ENCODE results near the gene CCDC148. TPM values are rescaled to one million over a fixed set of nuclear protein-coding genes. Genes with fewer than 3 reads are reported as not detected.

CCDC148 gene
- total RNA-seq, 1 donor, result 0.72 TPM

GRCh38 chr2:158405341-158405740 is 51.2 kb downstream of the CCDC148 start:
- H3K4me3 ChIP-seq (ENCODE audit: low read depth, low read length), result no peak overlapping the region
- DNase-seq (ENCODE audit: low read depth), result no peak
- TF ChIP-seq, protein P1, sequence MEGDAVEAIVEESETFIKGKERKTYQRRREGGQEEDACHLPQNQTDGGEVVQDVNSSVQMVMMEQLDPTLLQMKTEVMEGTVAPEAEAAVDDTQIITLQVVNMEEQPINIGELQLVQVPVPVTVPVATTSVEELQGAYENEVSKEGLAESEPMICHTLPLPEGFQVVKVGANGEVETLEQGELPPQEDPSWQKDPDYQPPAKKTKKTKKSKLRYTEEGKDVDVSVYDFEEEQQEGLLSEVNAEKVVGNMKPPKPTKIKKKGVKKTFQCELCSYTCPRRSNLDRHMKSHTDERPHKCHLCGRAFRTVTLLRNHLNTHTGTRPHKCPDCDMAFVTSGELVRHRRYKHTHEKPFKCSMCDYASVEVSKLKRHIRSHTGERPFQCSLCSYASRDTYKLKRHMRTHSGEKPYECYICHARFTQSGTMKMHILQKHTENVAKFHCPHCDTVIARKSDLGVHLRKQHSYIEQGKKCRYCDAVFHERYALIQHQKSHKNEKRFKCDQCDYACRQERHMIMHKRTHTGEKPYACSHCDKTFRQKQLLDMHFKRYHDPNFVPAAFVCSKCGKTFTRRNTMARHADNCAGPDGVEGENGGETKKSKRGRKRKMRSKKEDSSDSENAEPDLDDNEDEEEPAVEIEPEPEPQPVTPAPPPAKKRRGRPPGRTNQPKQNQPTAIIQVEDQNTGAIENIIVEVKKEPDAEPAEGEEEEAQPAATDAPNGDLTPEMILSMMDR (IDR thresholded peaks at IDR 0.05; ENCODE audit: insufficient read depth, low read length), result no peak

DNA sequence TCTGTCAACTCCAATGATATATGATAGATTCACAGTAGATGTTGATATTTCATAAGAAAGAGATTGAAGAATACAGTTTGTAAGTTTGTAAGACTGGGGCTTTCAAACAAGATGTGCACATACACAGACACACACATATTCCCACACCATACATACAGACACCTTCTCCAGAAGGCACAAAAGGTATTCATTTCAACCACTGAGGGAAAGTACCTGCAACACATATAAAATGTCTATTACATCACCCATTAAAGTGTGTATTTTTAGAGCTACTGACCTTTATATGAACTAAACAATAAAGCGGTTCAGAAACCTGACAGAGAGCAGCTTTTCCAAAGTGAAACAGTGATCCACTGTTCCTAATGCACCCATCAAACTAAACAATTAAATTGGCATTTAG is 53.3 kb downstream of the CCDC148 start:
- no peak for DNase-seq (ENCODE audit: low read depth)
- no peak overlapping the region for H3K4me3 ChIP-seq (ENCODE audit: low read depth, low read length)
- TF ChIP-seq, protein P1 (IDR thresholded peaks at IDR 0.05; ENCODE audit: insufficient read depth, low read length), result no peak

- TF ChIP-seq, protein P1 (IDR thresholded peaks at IDR 0.05; ENCODE audit: insufficient read depth, low read length), result no peak
- no peak for DNase-seq (ENCODE audit: low read depth)
- no peak overlapping the region for H3K4me3 ChIP-seq (ENCODE audit: low read depth, low read length)
Measured at GRCh38 chr2:158402665-158403064, 53.9 kb downstream of the CCDC148 start.

DNA sequence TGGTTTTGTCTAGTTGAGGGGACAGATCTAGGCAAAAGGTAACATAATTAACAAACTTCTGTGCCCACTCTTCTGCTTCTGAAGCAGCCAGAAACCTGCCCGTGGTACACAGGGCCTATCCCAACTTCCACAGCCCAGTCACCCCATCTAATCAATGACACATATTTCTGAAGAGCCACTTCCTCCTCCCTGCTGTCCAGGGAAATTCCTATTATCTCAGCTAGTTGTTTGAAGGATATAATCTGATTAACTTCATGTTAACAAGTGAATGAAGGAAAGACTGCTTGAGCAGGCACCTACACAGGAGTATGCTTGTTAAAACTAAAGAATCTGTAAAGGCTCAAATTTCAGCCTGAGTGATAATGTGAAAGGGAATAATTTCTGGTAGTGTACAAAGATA is 61.4 kb downstream of the CCDC148 start:
- no peak for DNase-seq (ENCODE audit: low read depth)
- TF ChIP-seq, protein P1 (IDR thresholded peaks at IDR 0.05; ENCODE audit: insufficient read depth, low read length), result no peak
- no peak overlapping the region for H3K4me3 ChIP-seq (ENCODE audit: low read depth, low read length)

DNA sequence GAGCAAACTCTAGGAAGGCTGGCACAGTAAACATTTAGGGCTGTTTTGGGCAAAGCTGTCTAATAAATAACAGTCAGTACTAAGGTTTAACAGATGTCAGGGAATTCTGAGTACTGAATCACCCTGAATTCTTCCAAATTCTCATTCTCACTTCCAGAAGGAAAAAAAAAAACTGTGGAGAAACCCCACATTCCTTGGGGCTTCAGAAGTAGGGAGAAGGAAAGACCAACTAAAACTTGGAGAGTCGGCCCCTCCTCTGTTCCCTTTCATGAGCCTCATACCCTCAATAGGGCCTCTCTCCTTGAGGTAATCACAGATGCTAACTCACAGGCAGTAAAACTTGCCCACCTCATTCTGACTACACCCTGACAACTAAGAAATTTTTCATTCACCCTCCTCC is 62.1 kb downstream of the CCDC148 start:
- no peak for DNase-seq (ENCODE audit: low read depth)
- TF ChIP-seq, protein P1 (IDR thresholded peaks at IDR 0.05; ENCODE audit: insufficient read depth, low read length), result no peak
- H3K4me3 ChIP-seq (ENCODE audit: low read depth, low read length), result no peak overlapping the region

GRCh38 chr2:158393886-158394285 is 62.7 kb downstream of the CCDC148 start:
- TF ChIP-seq, protein P1 (IDR thresholded peaks at IDR 0.05; ENCODE audit: insufficient read depth, low read length), result no peak
- H3K4me3 ChIP-seq (ENCODE audit: low read depth, low read length), result no peak overlapping the region
- DNase-seq (ENCODE audit: low read depth), result no peak

- TF ChIP-seq, protein P1 (IDR thresholded peaks at IDR 0.05; ENCODE audit: insufficient read depth, low read length), result no peak
- no peak overlapping the region for H3K4me3 ChIP-seq (ENCODE audit: low read depth, low read length)
- no peak for DNase-seq (ENCODE audit: low read depth)
Measured at GRCh38 chr2:158392687-158393086, 63.9 kb downstream of the CCDC148 start.

All from fibroblast of the aortic adventitia (primary cell).